Globus pallidus (tissue), 1 donor: ENCODE results near the gene SDR42E2.
"Not testable (repeated sequence)": the region's sequence is repeated elsewhere in the genome, so short reads cannot be mapped to it uniquely, and the experiment has no call there.

Experiments
- DNase-seq: peaks from one replicate; pipeline ENCODE4 v3.0.0-alpha.2; 2015; ENCODE audit warnings: low spot score

Gene SDR42E2

DNA sequence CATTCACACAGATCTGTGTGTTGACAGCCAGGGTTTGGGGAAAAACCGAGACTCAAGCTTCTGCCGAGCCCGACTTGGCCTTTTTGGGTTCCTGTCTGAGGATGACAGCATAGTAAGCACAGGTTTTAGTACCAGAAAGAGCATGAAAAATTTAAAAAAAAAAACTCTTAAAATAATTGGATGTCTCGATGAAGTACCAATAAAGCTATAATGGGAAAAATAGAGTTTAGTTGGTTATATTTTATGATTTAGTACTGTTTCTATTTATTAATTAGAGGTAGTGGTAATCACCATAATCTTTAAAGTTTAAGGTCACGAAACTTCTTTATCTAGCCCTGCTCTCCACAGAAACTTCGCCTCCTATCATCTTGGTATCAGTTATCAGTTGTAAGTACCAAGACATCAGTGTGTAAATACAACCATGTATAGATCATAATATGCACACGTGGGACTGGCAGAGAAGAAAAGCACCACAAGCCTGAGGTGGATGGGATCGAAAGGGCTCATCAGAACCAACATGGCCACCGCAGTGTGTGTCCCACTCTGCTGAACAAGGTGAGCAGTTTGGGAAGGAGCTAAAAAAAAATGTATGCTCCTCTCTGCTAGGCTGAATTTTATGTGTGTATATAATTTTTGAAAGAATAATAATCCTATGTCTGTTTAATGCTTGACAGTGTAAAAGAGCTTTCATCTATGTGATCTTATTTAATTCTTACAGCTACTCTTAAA lies 29.4 kb downstream of the SDR42E2 start:
- peak; percentile 49 for DNase-seq

DNA sequence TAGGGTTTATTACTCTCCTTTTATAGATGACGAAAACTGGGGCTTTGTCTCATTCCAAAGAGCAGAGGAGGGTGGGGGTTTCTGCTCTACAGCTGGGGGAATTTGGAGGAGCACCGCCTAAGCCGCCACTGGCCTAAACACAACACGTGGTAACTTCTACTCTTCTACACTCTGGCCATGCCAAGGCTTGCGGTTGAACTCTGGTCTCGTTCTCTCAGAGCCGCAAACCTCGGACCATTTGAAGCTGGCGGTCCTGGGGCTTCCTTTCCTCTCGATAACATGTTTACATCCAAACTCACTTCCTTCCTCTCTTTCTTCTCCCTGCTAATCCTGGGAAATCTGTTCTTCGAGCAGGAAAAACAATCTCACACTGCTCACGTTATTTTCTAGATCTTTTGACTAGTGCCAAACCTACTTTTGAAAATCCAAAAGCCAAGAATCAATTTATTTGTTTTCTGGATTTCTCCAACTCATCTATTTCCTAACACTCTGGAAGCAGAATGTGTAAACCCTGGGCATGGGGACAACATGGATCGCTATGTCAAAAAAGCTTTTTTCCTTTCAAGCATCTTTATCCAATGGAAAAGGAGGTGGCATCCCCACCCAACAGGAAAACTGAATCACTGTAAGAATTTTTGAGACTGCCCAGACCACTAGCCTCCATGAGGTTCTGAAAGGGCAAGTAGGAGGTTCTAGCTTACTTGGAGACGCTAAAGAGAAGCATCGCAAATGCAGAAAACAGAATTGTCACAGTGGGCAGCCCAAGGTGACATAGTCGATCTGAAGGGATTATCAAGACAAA lies 30.2 kb downstream of the SDR42E2 start:
- DNase-seq, result peak; percentile 73

GRCh38 chr16:22193063-22193411 lies 30.7 kb downstream of the SDR42E2 start:
- DNase-seq, result no peak

GRCh38 chr16:22194707-22195444 lies 32.6 kb downstream of the SDR42E2 start:
- no peak for DNase-seq

GRCh38 chr16:22195445-22195694 lies 33.1 kb downstream of the SDR42E2 start:
- DNase-seq, result no peak

DNA sequence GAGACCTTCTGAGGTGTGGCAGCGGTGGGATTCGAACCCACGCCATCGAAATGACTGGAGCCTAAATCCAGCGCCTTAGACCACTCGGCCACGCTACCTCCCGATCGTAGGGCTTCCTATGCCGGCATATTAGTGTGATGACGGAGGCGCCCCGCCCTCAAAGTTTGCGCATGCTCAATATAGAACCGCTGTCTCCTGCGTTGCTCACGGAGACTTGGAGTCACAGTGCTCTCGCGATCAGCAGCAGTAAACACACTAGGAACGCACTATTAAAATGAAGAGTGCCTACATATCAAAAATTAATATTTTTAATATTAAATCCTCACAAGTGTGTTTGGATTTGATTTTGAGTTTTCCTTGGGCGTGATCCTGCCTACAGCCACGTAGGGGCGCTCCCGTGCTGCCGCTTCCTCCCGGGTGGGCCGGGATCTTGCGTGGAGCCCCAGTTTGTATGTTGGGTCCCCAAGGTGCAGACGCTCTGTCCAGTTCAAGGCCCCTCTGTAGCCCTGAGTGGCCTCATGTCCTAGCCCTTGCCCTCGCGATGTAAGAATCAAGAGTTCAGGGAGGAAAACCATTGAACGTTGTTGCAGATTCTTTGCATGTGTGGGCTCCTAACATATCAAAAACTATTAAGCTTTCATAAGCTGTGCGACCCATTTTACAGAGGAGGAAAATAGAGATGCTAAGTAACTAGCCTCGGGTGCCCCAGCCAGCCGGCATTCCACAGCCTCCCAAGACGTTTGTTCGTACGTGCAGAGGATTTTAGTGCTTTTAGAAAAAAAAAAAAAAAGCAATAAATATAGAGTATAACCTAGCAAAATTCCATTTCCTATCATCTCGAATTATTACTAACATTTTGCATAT lies 33.6 kb downstream of the SDR42E2 start:
- DNase-seq, result peak; percentile 95

GRCh38 chr16:22196559-22197168 lies 34.4 kb downstream of the SDR42E2 start:
- not testable (repeated sequence) for DNase-seq

- no peak for DNase-seq
Measured at GRCh38 chr16:22198547-22199293, 36.4 kb downstream of the SDR42E2 start.

DNA sequence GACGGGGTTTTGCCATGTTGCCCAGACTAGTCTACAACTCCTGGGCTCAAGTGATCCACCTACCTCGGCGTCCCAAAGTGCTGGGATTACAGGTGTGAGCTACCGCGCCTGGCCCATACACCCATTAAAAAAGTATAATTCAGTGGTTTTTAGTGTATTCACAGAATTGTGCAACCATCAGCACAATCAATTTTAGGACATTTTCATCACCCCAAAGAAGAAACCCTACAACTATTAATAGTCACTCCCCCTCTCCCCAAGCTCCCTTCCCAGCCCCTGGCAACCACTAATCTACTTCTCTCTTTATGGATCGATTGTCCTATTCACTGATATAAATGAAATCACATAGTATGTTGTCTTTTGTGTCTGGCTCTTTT lies 39.9 kb downstream of the SDR42E2 start:
- DNase-seq, result no peak

GRCh38 chr16:22203091-22203490 lies 40.8 kb downstream of the SDR42E2 start:
- no peak for DNase-seq

DNA sequence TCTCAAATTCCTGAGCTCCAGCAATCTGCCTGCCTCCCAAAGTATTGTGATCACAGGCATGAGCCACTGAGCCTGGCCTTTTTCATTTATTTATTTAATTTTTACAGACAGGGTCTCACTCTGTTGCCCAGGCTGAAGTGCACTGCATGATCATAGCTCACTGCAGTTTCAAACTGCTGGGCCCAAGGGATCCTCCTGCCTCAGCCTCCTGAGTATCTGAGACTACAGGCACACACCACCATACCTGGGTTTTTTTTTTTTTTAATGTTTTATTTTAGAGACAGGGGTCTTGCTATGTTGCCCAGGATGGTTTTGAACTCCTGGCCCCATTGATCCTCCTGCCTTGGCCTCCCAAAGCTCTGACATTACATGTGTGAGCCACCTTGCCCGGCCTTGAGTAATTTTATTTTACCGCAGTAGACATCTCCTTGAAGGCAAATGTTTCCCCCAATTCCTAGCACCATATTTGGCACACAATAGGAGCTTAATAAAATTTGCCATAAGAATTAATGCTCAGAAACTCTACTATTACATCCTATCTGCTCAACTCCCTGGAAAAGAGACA lies 41.9 kb downstream of the SDR42E2 start:
- no peak for DNase-seq

DNA sequence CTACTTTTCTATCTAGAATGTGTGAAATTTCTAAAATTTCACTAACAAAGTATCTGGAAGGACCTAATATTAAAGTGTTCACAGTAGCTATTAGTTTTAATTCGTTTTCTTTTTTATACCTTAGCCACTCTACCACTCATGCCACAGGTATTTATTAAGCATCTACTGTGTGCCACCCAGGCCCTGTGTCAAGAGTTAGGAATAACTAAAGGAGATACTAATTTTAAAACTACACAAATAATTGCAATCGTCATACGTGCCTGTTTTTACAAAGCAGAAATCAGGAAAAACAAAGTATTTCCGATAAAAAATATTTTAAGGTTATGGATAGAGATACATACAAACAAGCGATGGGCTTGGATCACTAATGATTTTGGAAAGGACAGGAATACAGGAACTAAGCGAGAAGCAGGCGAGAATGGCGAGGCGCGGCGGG lies 43.3 kb downstream of the SDR42E2 start:
- DNase-seq, result no peak

GRCh38 chr16:22206013-22206841 lies 43.9 kb downstream of the SDR42E2 start, which contains the start of gene EEF2K:
EEF2K (plus strand) TSS chr16:22206278; CDS start chr16:22225730, 19,452 bp downstream.
- peak; percentile 77 for DNase-seq

DNA sequence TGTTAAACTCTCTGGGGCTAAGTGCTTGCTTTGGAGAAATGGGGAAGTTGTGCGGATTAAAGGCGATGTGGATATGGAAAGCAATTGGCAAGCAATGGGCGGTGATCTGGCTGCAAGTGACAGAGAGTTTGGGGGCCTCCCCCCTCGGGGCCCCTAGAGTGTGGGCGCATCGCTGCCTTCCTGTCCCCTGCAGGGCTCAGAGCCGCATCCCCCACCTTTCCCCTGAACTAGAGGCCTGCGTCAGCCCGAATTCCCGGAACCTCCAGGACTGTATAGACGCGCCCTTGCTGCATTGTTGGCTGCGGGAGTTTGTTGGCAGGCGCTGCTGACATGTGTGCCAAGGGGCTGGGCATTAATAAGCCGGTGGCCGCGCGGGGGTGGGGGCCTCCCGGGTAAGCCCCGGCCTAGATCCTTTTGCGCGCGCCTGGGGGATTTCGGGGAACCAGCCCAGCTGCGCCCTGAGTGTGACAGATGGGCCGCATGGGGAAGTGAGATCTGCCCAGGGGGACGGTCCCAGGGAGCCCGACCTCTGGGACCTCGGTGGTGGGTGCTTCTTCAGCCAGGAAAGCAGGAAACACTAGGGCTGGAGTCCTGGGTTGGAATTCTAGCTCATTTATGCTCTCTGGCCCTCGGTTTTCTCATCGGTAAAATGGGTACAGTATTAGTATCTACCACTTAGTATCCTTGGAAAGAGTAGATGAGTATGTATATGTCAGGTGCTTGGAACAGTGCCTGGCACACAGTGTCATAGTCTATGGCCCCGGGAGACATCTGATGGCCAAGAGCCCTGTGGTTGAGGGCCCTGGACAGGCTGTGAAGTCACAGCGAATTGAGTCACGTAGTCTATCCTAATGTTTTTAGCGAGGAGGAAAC lies 44.8 kb downstream of the SDR42E2 start:
- peak; percentile 53 for DNase-seq

GRCh38 chr16:22207715-22208360 lies 45.5 kb downstream of the SDR42E2 start:
- DNase-seq, result no peak

DNA sequence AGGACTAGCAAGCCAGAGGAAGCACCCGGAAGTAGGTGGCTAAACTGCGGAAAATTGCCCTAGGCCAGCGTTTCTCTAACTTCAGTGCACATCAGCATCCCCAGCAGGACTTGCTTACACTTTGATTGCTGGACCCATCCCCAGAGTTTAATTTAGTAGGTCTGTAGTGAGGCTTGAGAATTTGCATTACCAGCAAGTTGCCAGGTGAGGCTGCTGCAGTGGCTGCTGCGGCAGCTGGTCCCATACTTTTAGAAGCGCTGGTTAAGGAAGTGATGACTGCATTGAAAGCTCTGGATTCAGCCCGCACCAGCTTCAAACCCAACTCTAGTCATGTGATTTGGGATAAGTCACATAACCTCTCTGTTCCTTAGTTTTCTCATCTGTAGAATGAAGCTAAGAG lies 48.0 kb downstream of the SDR42E2 start:
- no peak for DNase-seq

- DNase-seq, result no peak
Measured at GRCh38 chr16:22210854-22211253, 48.5 kb downstream of the SDR42E2 start.

DNA sequence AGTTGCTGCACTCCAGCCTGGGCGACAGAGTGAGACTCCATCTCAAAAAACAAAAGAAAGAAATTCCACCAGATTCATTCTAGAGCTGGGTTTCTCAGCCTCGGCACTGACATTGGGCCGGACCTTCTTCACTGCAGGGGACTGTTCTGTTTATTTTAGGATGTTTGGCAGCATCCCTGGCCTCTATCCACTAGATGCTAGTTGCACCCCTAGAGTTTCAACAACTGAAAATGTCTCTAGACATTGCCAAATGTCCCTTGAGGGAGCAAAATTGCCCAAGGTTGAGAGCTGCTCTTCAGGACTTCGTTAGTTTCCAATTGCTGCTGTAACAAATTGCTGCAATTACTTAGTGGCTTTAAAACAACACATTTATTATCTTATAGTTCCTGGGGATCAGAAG lies 50.9 kb downstream of the SDR42E2 start:
- DNase-seq, result no peak
